SK-N-SH treated with all-trans-retinoic acid at 6 μM for 48 hours (cell line): Measurements from ENCODE around the gene TMA7B.

Experiments
- ATAC-seq: fragments of 200-7000 bp; cut with Tn5 transposase; 3 replicates; pipeline ENCODE4 v1.9.1; 2020; ENCODE audit warnings: mild to moderate bottlenecking, moderate library complexity
- ARNTL ChIP-seq: fragments of 450-650 bp; formaldehyde crosslinking; IDR thresholded peaks from 2 replicates; pipeline ENCODE4 v1.5.0; 2020; ENCODE audit warnings: low read depth, mild to moderate bottlenecking, moderate library complexity, borderline replicate concordance
- BACH2 ChIP-seq: fragments of 250-450 bp; sonication (Bioruptor Pico); IDR thresholded peaks from 2 replicates; pipeline ENCODE4 v1.9.0; 2021; ENCODE audit warnings: mild to moderate bottlenecking, borderline replicate concordance
- CSDC2 ChIP-seq: fragments of 250-450 bp; sonication (Bioruptor Pico); IDR thresholded peaks from 2 replicates; pipeline ENCODE4 v1.5.0; 2020; ENCODE audit warnings: mild to moderate bottlenecking, moderate library complexity
- ESRRG ChIP-seq: fragments of 250-450 bp; sonication (Bioruptor Pico); IDR thresholded peaks from 2 replicates; pipeline ENCODE4 v1.6.1; 2021; ENCODE audit warnings: mild to moderate bottlenecking
- GLIS3 ChIP-seq: fragments of 250-450 bp; sonication (Bioruptor Pico); IDR thresholded peaks from 2 replicates; pipeline ENCODE4 v1.5.0; 2020; ENCODE audit warnings: mild to moderate bottlenecking, moderate library complexity
- ISL1 ChIP-seq: fragments of 250-450 bp; sonication (Bioruptor Pico); IDR thresholded peaks from 2 replicates; pipeline ENCODE4 v2.1.2; 2022; ENCODE audit warnings: mild to moderate bottlenecking, moderate library complexity
- OSR1 ChIP-seq: fragments of 250-450 bp; sonication (Bioruptor Pico); IDR thresholded peaks from 2 replicates; pipeline ENCODE4 v1.8.0; 2022; ENCODE audit warnings: moderate library complexity, mild to moderate bottlenecking, inconsistent platforms
- PPARA ChIP-seq: fragments of 250-450 bp; sonication (Bioruptor Pico); IDR thresholded peaks from 2 replicates; pipeline ENCODE4 v1.5.0; 2020; ENCODE audit warnings: mild to moderate bottlenecking, borderline replicate concordance
- RARB ChIP-seq: fragments of 250-450 bp; sonication (Bioruptor Pico); IDR thresholded peaks from 2 replicates; pipeline ENCODE4 v1.8.0; 2021; ENCODE audit warnings: mild to moderate bottlenecking, moderate library complexity
- SNAI2 ChIP-seq: fragments of 250-450 bp; sonication (Bioruptor Pico); IDR thresholded peaks from 2 replicates; pipeline ENCODE4 v1.5.0; 2020; ENCODE audit warnings: mild to moderate bottlenecking, moderate library complexity
- TCF4 ChIP-seq: fragments of 250-450 bp; sonication (Bioruptor Pico); IDR thresholded peaks from 2 replicates; pipeline ENCODE4 v1.8.0; 2021; ENCODE audit warnings: mild to moderate bottlenecking, moderate library complexity, borderline replicate concordance
- TOX ChIP-seq: fragments of 250-450 bp; sonication (Bioruptor Pico); IDR thresholded peaks from 2 replicates; pipeline ENCODE4 v1.8.0; 2021; ENCODE audit warnings: mild to moderate bottlenecking, moderate library complexity, borderline replicate concordance
- ZC3H10 ChIP-seq: fragments of 250-450 bp; sonication (Bioruptor Pico); IDR thresholded peaks from 2 replicates; pipeline ENCODE4 v1.5.1; 2021; ENCODE audit warnings: mild to moderate bottlenecking, moderate library complexity
- ZFP3 ChIP-seq: fragments of 250-450 bp; sonication (Bioruptor Pico); IDR thresholded peaks from 2 replicates; pipeline ENCODE4 v1.5.0; 2020; ENCODE audit warnings: mild to moderate bottlenecking, moderate library complexity
- ZNF565 ChIP-seq: fragments of 450-650 bp; formaldehyde crosslinking; conservative IDR thresholded peaks from 2 replicates; pipeline ENCODE4 v1.5.0; 2020; ENCODE audit warnings: low read depth, mild to moderate bottlenecking, moderate library complexity
- TF ChIP-seq, protein P1 (sequence below): fragments of 250-450 bp; sonication (Bioruptor Pico); IDR thresholded peaks from 2 replicates; pipeline ENCODE4 v1.8.0; 2021; ENCODE audit warnings: low read depth, mild to moderate bottlenecking, moderate library complexity, borderline replicate concordance
- TF ChIP-seq, protein P2 (sequence below): fragments of 250-450 bp; sonication (Bioruptor Pico); IDR thresholded peaks from 2 replicates; pipeline ENCODE4 v1.5.1; 2020; ENCODE audit warnings: low read depth, mild to moderate bottlenecking, moderate library complexity
- TF ChIP-seq, protein P3 (sequence below): fragments of 250-450 bp; sonication (Bioruptor Pico); IDR thresholded peaks from 2 replicates; pipeline ENCODE4 v1.8.0; 2020; ENCODE audit warnings: mild to moderate bottlenecking, moderate library complexity, borderline replicate concordance

TMA7B gene

DNA sequence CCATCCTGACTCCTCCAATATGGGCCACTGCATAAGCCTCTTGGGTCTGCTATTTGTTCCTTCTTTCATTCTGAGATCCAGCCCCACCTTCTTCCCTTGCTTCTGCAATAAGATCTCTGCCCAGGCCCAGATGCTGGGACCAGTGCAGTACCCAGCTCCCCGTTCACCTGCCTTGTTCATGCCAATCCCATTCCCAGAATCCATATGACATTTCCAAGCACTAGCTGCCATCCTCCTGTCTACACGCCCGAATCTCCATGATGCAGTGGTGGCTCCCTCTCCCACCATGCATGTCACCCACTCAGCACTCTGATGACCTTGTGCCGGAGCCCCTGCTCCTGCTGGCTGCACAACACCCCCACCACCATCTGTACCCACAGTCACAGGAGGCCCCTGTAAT, 23.1 kb downstream of the TMA7B start:
- ATAC-seq = no peak
- TF ChIP-seq CSDC2 (CRISPR knock-in tag) (no peak), TOX (CRISPR knock-in tag) (no peak), PPARA (CRISPR knock-in tag) (no peak), RARB (CRISPR knock-in tag) (no peak), ARNTL (CRISPR knock-in tag) (no peak), TCF4 (CRISPR knock-in tag) (no peak), ISL1 (CRISPR knock-in tag) (no peak)
- TF ChIP-seq, protein P1, sequence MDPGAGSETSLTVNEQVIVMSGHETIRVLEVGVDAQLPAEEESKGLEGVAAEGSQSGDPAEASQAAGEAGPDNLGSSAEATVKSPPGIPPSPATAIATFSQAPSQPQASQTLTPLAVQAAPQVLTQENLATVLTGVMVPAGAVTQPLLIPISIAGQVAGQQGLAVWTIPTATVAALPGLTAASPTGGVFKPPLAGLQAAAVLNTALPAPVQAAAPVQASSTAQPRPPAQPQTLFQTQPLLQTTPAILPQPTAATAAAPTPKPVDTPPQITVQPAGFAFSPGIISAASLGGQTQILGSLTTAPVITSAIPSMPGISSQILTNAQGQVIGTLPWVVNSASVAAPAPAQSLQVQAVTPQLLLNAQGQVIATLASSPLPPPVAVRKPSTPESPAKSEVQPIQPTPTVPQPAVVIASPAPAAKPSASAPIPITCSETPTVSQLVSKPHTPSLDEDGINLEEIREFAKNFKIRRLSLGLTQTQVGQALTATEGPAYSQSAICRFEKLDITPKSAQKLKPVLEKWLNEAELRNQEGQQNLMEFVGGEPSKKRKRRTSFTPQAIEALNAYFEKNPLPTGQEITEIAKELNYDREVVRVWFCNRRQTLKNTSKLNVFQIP (CRISPR knock-in tag) = no peak
- TF ChIP-seq, protein P2, sequence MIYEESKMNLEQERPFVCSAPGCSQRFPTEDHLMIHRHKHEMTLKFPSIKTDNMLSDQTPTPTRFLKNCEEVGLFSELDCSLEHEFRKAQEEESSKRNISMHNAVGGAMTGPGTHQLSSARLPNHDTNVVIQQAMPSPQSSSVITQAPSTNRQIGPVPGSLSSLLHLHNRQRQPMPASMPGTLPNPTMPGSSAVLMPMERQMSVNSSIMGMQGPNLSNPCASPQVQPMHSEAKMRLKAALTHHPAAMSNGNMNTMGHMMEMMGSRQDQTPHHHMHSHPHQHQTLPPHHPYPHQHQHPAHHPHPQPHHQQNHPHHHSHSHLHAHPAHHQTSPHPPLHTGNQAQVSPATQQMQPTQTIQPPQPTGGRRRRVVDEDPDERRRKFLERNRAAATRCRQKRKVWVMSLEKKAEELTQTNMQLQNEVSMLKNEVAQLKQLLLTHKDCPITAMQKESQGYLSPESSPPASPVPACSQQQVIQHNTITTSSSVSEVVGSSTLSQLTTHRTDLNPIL (CRISPR knock-in tag) = no peak

DNA sequence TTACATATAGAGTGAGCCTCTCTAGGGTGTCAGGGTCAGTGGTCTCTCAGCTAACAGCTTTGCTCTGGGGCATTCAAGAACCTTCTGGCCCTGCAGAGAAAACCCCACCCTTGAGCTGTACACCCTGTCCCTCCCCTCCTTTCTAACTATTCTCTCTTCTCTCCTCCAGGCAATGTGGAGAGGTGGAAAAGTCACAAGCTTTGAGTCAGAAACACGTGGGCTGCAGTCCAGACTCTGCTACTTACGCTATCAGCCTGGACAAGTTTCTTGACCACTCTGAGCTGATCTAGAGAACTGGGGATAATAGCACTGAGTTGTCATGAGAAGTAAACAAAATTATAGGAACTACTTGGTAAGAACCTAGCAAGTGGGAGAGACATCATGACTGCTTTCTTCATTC, 23.8 kb downstream of the TMA7B start:
- TF ChIP-seq, protein P1 (CRISPR knock-in tag) = no peak
- TF ChIP-seq BACH2 (no peak), ZC3H10 (no peak), ESRRG (CRISPR knock-in tag) (no peak), ZFP3 (CRISPR knock-in tag) (no peak), OSR1 (CRISPR knock-in tag) (no peak)
- TF ChIP-seq, protein P2 (CRISPR knock-in tag) = no peak
- TF ChIP-seq, all 23 proteins: peak for 0
- no peak for ATAC-seq

DNA sequence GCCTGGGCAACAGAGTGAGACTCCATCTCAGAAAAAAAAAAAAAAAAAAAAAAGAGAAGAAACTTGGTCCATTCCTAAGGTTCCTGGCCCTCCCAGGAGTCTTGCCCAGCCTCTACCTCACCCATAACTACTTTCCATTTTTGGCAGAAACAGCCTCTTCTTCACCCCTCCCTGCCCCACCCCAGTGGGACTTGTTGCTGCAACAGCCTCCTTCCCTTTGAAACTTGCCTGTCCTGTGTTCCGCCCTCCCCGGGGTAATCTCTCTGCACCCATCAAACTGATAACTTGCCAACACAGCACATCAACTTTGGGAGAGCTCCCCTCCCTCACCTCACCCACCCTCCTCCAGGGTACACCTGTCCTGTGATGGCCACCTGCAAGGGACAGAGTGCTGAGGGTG, 24.5 kb downstream of the TMA7B start:
- ATAC-seq = no peak
- TF ChIP-seq BACH2 (no peak), GLIS3 (CRISPR knock-in tag) (no peak), SNAI2 (no peak), TCF4 (CRISPR knock-in tag) (no peak), RARB (CRISPR knock-in tag) (no peak), PPARA (CRISPR knock-in tag) (no peak), ZNF565 (no peak), ZFP3 (CRISPR knock-in tag) (no peak)
- TF ChIP-seq, protein P1 (CRISPR knock-in tag) = no peak
- TF ChIP-seq, protein P3, sequence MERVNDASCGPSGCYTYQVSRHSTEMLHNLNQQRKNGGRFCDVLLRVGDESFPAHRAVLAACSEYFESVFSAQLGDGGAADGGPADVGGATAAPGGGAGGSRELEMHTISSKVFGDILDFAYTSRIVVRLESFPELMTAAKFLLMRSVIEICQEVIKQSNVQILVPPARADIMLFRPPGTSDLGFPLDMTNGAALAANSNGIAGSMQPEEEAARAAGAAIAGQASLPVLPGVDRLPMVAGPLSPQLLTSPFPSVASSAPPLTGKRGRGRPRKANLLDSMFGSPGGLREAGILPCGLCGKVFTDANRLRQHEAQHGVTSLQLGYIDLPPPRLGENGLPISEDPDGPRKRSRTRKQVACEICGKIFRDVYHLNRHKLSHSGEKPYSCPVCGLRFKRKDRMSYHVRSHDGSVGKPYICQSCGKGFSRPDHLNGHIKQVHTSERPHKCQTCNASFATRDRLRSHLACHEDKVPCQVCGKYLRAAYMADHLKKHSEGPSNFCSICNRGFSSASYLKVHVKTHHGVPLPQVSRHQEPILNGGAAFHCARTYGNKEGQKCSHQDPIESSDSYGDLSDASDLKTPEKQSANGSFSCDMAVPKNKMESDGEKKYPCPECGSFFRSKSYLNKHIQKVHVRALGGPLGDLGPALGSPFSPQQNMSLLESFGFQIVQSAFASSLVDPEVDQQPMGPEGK (CRISPR knock-in tag) = no peak
- TF ChIP-seq, protein P2 (CRISPR knock-in tag) = no peak
